ENCODE data around the gene ATG16L2. TPM values are rescaled to one million over a fixed set of nuclear protein-coding genes. Genes with fewer than 3 reads are reported as not detected.

The ATG16L2 gene
- polyA plus RNA-seq, 12 donors = 11.5 to 51.0 (median 15.1) TPM; not detected in 1

GRCh38 chr11:72876147-72876546 is 61.9 kb downstream of the ATG16L2 start:
- no peak for DNase-seq

Other genes with a start within 250 kb of the ATG16L2 start
- 10 to 100 TPM in 11 of 12 donors, not detected in 1; 10.3 to 28.2 (median 19.0) TPM for gene PDE2A, start 140.0 kb upstream of the ATG16L2 start, polyA plus RNA-seq (ENCODE audit: insufficient read length in 12 of 12)
- gene ARAP1, start 62.0 kb upstream of the ATG16L2 start, polyA plus RNA-seq (ENCODE audit: insufficient read length in 12 of 12) = 10 to 100 TPM in 11 of 12 donors, not detected in 1; 44.2 to 72.1 (median 55.5) TPM
- 10 to 100 TPM in 11 of 12 donors, not detected in 1; 34.8 to 66.5 (median 51.8) TPM for gene STARD10, start 20.4 kb upstream of the ATG16L2 start, polyA plus RNA-seq (ENCODE audit: insufficient read length in 12 of 12)

All from muscle of arm (tissue), 12 donors.